Myocyte (in vitro differentiated cells): ENCODE measurements around the gene ANTKMT. TPM values are rescaled to one million over a fixed set of nuclear protein-coding genes. Genes with fewer than 3 reads are reported as not detected.
"Not testable (repeated sequence)": the region's sequence is repeated elsewhere in the genome, so short reads cannot be mapped to it uniquely, and the experiment has no call there.

Experiments
- DNase-seq: peaks from one replicate; pipeline ENCODE4 v3.0.0-alpha.2; 2012; ENCODE audit warnings: low read depth
- total RNA-seq: library from RNA; depleted of rRNA; stranded (reverse); fragments of >200 nt; gene quantifications from 2 replicates; pipeline ENCODE4 v1.2.3, GENCODE V29; 2014

The ANTKMT gene
- total RNA-seq, 1 donor from 2014 or later = 44.0 TPM

DNA sequence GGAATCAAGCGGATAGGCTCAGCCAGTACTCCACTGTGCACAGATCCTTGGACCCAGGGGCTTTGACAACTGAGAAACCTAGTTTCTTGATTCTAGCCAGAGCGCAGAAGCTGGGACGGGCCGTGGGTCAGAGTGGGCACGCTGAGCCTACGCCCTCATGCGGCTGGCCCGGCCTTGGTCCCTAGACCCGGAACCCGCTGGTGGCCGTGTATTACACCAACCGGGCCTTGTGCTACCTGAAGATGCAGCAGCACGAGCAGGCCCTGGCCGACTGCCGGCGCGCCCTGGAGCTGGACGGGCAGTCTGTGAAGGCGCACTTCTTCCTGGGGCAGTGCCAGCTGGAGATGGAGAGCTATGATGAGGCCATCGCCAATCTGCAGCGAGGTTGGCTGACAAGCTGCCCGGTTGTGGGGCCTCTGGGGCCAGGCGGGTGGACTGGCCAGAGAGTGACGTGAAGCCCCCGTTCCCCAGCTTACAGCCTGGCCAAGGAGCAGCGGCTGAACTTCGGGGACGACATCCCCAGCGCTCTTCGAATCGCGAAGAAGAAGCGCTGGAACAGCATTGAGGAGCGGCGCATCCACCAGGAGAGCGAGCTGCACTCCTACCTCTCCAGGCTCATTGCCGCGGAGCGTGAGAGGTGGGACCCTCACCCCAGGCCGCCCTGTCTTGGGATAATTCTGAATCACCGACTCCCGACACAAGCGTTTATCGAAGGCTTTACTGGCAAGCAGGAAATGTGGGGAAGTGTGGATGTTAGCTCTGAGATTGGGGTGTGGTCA, 39.8 kb upstream of the ANTKMT start:
- no peak for DNase-seq

DNA sequence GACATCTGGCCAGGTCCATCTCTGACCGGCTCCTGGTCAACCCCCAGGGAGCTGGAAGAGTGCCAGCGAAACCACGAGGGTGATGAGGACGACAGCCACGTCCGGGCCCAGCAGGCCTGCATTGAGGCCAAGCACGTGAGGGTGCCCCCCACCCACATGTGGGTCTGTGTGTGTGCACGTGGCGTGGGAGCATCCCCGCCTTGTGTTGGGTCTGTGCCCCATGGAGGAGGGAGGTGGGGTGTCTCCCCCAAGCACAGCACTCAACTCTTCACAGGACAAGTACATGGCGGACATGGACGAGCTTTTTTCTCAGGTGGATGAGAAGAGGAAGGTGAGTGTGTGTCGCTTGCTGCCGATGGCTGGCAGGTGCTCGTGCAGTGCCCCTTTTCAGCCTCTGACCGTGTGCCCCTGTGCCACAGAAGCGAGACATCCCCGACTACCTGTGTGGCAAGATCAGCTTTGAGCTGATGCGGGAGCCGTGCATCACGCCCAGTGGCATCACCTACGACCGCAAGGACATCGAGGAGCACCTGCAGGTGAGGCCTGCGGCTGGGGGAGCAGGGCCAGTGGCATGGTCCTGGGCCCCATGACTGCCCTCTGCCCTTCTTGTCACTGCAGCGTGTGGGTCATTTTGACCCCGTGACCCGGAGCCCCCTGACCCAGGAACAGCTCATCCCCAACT, 39.1 kb upstream of the ANTKMT start:
- DNase-seq = peak; percentile 34

- DNase-seq = no peak
Observed at GRCh38 chr16:682493-683395, 38.2 kb upstream of the ANTKMT start.

GRCh38 chr16:683396-684070, 37.4 kb upstream of the ANTKMT start:
- no peak for DNase-seq

- DNase-seq = peak; percentile 96
Observed at GRCh38 chr16:684071-684794, 36.7 kb upstream of the ANTKMT start, which contains the start of gene JMJD8. TSS of gene JMJD8 (minus strand) at chr16:684334. CDS start at chr16:684319, 15 bp downstream.

DNA sequence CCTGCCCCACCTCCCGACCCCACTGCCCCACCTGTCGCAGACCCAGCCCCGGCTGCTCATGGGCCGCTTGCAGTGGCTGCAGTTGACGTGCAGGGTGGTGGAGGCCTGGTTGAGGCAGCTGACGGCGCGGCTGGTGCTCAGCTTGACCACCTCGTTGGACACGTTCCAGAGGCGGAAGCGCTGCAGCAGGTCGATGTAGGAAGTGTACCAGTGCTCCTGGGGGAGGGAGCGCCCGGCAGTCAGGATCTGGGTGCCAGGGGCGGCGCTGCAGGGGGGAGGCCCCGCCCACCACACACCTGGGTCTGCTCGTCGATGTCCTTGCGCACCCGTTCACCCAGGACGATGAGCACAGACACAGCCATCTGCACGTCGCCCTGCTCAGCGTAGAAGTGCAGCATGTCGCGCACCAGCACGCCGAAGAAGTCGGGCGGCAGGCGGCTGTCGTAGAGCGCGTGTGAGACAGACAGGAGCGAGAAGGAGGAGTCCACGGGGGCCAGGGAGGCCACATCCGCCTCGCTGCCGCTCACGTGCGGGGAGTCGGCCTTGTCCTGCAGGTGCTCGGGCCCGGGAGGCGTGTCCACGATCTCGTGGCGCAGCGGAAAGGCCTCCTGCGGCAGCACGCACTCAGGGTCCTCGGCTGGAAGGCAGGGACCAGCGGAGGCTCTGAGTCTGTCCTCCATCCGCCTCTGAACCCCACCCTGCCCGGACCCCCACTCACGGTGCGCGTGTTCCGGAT, 35.8 kb upstream of the ANTKMT start:
- DNase-seq = no peak

DNA sequence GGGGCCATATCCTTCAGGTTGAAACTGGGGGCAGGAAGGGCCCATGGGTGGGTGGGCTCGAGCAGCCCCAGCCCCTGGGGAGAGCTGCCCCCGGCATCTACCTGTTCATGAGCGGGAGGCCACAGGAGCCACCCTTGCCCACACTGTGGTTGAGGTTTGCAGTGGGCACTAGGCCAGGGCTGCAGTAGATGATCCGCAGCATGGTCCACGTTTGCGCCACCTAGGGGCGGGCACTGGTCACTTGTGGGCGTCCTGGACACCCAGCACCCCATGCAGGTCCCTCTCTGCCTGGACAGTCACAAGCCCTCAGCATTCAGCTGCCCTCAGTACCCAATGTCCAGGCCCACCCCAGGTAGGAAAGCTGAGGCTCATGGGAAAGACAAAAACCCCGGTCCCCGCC, 35.0 kb upstream of the ANTKMT start:
- peak; percentile 49 for DNase-seq

- no peak for DNase-seq
Observed at GRCh38 chr16:686459-687260, 34.3 kb upstream of the ANTKMT start.

DNA sequence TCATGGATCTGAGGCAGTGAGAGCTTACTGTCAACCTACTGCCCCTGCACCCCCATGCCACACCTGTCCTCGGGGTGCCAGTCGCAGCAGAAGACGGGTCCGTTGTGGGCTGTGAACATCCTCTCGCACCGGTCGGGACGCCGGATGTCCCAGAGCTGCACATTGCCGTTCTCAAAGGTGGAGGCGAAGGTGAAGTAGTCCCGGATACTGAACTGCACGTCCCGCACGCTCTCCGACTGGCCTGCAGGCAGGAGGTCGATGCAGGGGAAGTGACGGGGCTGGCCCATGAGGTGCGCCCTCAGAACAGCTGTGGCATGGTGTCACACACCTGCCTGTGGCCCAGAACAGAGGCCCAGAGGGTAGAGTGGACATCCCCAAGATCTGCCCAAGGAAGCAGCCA, 33.4 kb upstream of the ANTKMT start:
- no peak for DNase-seq

DNA sequence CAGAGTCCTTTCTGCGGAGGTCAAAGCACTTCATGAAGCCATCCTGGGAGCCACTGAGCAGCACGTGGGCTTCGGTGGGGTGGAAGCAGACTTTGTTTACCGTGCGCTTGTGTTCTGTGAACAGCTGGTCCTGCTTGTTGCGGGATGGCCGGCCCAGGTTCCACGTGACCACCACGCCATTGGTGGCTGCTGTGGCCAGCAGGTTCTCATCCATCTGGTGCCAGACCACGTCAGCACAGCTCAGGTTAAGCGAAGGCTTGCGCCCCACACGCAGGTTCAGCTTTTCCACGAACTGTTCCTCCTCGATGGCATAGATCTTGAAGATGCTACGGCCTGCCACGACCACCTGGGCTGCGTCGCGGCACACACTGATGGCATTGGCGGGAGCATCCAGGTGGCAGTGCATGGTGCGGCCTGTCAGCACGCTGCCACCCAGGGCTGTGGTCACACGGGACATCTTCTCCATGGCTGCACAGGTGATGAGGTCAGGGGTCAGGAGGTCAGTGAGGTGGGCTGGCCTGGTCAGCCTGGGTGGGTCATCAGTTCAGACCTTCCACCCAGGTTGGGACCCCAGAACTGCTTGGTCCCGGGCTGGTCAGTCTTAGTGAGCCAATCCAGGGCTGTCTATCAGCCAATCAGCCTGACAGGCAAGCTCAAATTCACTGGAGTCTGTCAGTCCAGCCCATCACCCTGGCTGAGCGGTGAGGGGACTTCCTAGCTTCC, 31.6 kb upstream of the ANTKMT start:
- no peak for DNase-seq

DNA sequence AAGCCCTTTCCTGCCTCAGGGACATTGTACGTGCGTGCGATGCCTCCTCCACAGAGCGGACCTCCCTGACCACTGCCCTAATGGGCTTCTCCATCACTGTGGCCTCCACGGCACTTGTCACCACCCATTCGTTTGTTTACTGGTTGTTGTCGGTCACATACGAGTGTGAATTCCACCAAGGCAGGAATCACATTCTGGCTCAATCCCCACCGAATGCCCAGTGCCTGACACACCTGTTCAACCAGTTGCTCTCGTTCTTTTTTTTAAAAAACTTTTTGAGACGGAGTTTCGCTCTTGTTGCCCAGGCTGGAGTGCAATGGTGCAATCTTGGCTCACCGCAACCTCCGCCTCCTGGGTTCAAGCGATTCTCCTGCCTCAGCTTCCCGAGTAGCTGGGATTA, 29.7 kb upstream of the ANTKMT start:
- not testable (repeated sequence) for DNase-seq

DNA sequence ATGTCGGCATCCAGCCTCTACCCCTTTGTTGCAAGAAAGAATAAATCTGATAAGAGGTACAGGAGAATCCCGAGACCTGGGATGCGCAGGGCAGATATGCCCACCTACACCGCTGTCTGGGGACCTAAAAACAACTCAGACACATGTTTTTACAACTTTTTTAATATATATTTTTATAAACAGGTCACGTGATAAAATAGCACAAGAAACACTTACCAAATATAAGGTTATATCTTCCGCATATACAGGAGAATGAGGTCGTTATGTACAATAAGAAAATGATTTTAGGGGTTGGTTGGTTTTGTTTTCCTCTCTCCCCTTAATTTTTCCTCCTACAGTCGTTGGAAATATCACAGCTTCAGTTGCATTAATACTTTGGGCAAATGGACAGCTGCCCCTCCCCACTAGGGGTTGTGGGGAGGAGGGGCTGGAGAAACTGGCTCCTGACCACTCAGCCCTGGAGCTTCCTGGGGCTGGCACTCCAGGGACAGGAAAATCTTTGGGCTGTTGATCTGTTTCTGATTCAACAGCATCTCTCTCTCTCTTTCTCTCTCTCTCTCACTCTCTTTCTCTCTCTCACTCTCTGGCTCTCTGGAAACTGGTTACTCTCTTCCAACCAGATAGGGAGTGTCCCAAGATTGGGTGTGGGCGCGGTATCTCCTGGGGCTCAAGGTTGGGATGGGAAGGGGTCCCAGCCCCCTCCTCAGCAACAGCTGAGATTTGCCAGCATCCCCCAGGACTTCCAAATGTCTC, 28.4 kb upstream of the ANTKMT start:
- no peak for DNase-seq

GRCh38 chr16:693364-693763, 27.6 kb upstream of the ANTKMT start:
- no peak for DNase-seq

- no peak for DNase-seq
Observed at GRCh38 chr16:693766-694165, 27.2 kb upstream of the ANTKMT start.

DNA sequence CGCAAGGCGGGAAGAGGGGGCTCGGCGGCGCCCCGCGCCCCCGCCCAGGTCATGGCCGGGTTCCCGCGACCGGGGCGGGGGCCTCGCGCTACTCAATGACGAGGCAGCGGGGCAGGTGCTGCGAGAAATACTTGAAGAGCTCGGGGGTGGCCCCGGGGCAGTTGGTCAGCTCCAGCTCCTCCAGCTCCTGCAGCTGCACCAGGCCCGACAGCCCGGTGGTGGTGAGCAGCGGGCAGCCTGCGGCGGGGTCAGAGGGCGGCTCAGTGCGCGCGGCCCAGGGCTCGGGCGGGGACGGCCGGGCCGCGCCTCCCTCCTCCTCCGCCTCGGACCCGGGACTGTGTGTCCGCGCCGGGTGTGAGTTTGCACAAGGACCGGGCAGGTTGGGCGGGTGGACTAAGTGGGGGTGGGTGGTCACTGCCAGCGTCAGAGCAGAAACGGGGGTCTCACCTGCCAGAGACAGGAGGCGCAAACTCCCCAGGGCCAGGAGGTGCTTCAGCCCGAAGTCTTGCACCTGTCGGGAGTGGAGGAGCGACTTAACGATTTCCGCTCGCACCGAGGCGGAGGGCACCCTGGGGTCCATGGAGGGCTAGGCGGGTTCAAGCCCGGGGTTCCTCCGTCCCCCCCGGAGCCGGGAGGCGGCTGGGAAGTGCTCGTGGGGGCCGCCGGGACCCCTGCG, 26.6 kb upstream of the ANTKMT start:
- DNase-seq = no peak

GRCh38 chr16:694863-695354, 26.0 kb upstream of the ANTKMT start:
- no peak for DNase-seq
